ENCODE results near the gene ANKS6. TPM values are rescaled to one million over a fixed set of nuclear protein-coding genes. Genes with fewer than 3 reads are reported as not detected.
A peak's percentile ranks its signal among the peaks of the same experiment; 100 is the strongest.

Gene ANKS6
- total and polyA plus RNA-seq, 9 of the 15 experiments (the other 6 are each of a cell fraction or from before 2014, with no cell fraction given), result 9.9 to 74.5 (median 36.9) TPM

- TF ChIP-seq CUX1 (CRISPR knock-in tag; IDR thresholded peaks at IDR 0.05) (peak; percentile 62; the same call in 1 of the 2 replicates), GTF2B (IDR thresholded peaks at IDR 0.05; ENCODE audit: extremely low read depth, insufficient read length) (no peak), ZBED1 (IDR thresholded peaks at IDR 0.05) (no peak), HSF4 (CRISPR knock-in tag; IDR thresholded peaks at IDR 0.05; ENCODE audit: borderline replicate concordance) (peak; percentile 42; the same call in 1 of the 2 replicates), E2F6 (IDR thresholded peaks at IDR 0.05; ENCODE audit: borderline replicate concordance in 1 of 2, extremely low read depth in 1 of 2, insufficient read depth in 1 of 2, insufficient read length in 1 of 2, low read depth in 1 of 2, low read length in 1 of 2, poor library complexity in 1 of 2, severe bottlenecking in 1 of 2) (peak; percentile 84 to 87), CHCHD3 (CRISPR knock-in tag; IDR thresholded peaks at IDR 0.05) (no peak), POLR2A (conservative IDR thresholded peaks at IDR 0.05) (peak; percentile 70), RB1 (IDR thresholded peaks at IDR 0.05; ENCODE audit: low read depth) (no peak; the same call in 1 of the 2 replicates), TFE3 (CRISPR knock-in tag; IDR thresholded peaks at IDR 0.05) (no peak), FOSL1 (tag; conservative IDR thresholded peaks at IDR 0.05) (peak; percentile 76), SIN3B (IDR thresholded peaks at IDR 0.05; ENCODE audit: low read depth) (no peak), MCM5 (IDR thresholded peaks at IDR 0.05; ENCODE audit: low read depth) (no peak), POLR2B (IDR thresholded peaks at IDR 0.05; ENCODE audit: low read depth, partially characterized antibody) (peak; percentile 57), NFRKB (IDR thresholded peaks at IDR 0.05; ENCODE audit: low read depth) (peak; percentile 91), MAFG (tag; conservative IDR thresholded peaks at IDR 0.05) (no peak)
Measured at GRCh38 chr9:98833090-98833956, 37.0 kb upstream of the ANKS6 start (continued).

Measured in K562 (cell line).